B cell (primary cell): ENCODE data around the gene INTS3. TPM values are rescaled to one million over a fixed set of nuclear protein-coding genes. Genes with fewer than 3 reads are reported as not detected.

Experiments used
- ATAC-seq: fragments of 200-7000 bp; cut with Tn5 transposase; one replicate; pipeline ENCODE4 v1.10.0; 2021; ENCODE audit warnings: low read depth, mild to moderate bottlenecking, moderate number of reproducible peaks, moderate library complexity
- CTCF ChIA-PET: fragments of 350-600 bp; sonication (Branson Sonifier 250); formaldehyde crosslinking; loops from one replicate; lab custom pipeline; 2021; ENCODE audit warnings: antibody characterized with exemption, inconsistent platforms; lab: Charles Lee
- POLR2A ChIA-PET: fragments of 350-600 bp; sonication (Branson Sonifier 250); formaldehyde crosslinking; loops from one replicate; lab custom pipeline; 2021; ENCODE audit warnings: antibody characterized with exemption; lab: Charles Lee
- DNase-seq: peaks from one replicate; pipeline ENCODE4 v3.0.0; 2013
- H2AFZ ChIP-seq: 2 replicates; pipeline ENCODE4 v1.6.1; 2012; ENCODE audit warnings: mild to moderate bottlenecking, low read depth, low read length; ENCODE audit not compliant: insufficient read depth, poor library complexity, severe bottlenecking
- H3K27ac ChIP-seq, 2 donors: 1 replicate in 1 of 2; 2 replicates in 1 of 2; pipeline ENCODE4 v1.5.1; 2012 to 2013; ENCODE audit warnings: low read length in 2 of 2, mild to moderate bottlenecking in 2 of 2, moderate library complexity in 1 of 2
- H3K27me3 ChIP-seq, 4 experiments: fragments of 200-600 bp in 1 of 4; sonication (generic) in 1 of 4; replicated peaks in 1 of 4; 1 replicate in 2 of 4; 2 replicates in 2 of 4; pipeline versions ENCODE4 v1.6.1 to v1.7.0; 2013 to 2016; ENCODE audit warnings: low read length in 3 of 4, mild to moderate bottlenecking in 2 of 4, mixed read lengths in 1 of 4, moderate library complexity in 1 of 4; ENCODE audit not compliant: insufficient read depth in 4 of 4, control insufficient read depth in 3 of 4; ENCODE audit errors: control extremely low read depth in 1 of 4
- H3K36me3 ChIP-seq, 2 experiments: replicated peaks in 1 of 2; 1 replicate in 1 of 2; 2 replicates in 1 of 2; pipeline versions ENCODE4 v1.6.1 to v1.7.1; 2013; ENCODE audit warnings: low read length in 1 of 2; ENCODE audit not compliant: insufficient read depth in 2 of 2, control insufficient read depth in 1 of 2; ENCODE audit errors: control extremely low read depth in 1 of 2, extremely low read depth in 1 of 2
- H3K4me1 ChIP-seq, 2 donors: fragments of 200-600 bp in 1 of 2; sonication (generic) in 1 of 2; 1 replicate in 1 of 2; 2 replicates in 1 of 2; pipeline versions ENCODE4 v1.5.1 to v1.6.1; 2013 to 2017; ENCODE audit warnings: low read length in 2 of 2; ENCODE audit not compliant: control insufficient read depth in 2 of 2, insufficient read depth in 2 of 2
- H3K4me2 ChIP-seq: replicated peaks from 2 replicates; pipeline ENCODE3; 2012; ENCODE audit warnings: mild to moderate bottlenecking, low read depth, low read length; ENCODE audit not compliant: poor library complexity, severe bottlenecking
- H3K4me3 ChIP-seq, 5 experiments: fragments of 200-600 bp in 1 of 5; sonication (generic) in 1 of 5; 1 replicate in 3 of 5; 2 replicates in 2 of 5; pipeline versions ENCODE4 v1.5.1 to v1.7.0; 2011 to 2016; ENCODE audit warnings: low read length in 4 of 5, mild to moderate bottlenecking in 4 of 5, low read depth in 2 of 5, control low read depth in 1 of 5, moderate library complexity in 1 of 5; ENCODE audit not compliant: insufficient read depth in 1 of 5; ENCODE audit errors: control extremely low read depth in 1 of 5, extremely low read depth in 1 of 5
- H3K79me2 ChIP-seq: fragments of 200-600 bp; sonication (generic); one replicate; pipeline ENCODE4 v1.6.0; 2016; ENCODE audit warnings: low read length; ENCODE audit not compliant: control insufficient read depth, insufficient read depth
- H3K9ac ChIP-seq: fragments of 200-600 bp; sonication (generic); 2 replicates; pipeline ENCODE4 v1.6.1; 2017; ENCODE audit warnings: mild to moderate bottlenecking, low read length, moderate library complexity
- H3K9me3 ChIP-seq, 3 donors: one replicate each; pipeline versions ENCODE4 v1.6.1 to v1.7.1; 2013; ENCODE audit warnings: low read length in 2 of 3; ENCODE audit not compliant: control insufficient read depth in 2 of 3, insufficient read depth in 1 of 3; ENCODE audit errors: control extremely low read depth in 1 of 3
- H4K20me1 ChIP-seq: 2 replicates; pipeline ENCODE4 v1.6.0; 2012; ENCODE audit warnings: mild to moderate bottlenecking, low read length; ENCODE audit not compliant: insufficient read depth, control insufficient read depth, poor library complexity, severe bottlenecking
- H3K27ac Mint-ChIP-seq: one replicate; pipeline ENCODE4 v1.8.0; 2021; ENCODE audit warnings: mixed read lengths
- H3K27me3 Mint-ChIP-seq: one replicate; pipeline ENCODE4 v1.8.0; 2021; ENCODE audit warnings: mixed read lengths
- H3K4me1 Mint-ChIP-seq: one replicate; pipeline ENCODE4 v1.8.0; 2021; ENCODE audit warnings: mixed read lengths
- H3K4me3 Mint-ChIP-seq: one replicate; pipeline ENCODE4 v1.8.0; 2021; ENCODE audit warnings: mixed read lengths
- H3K9me3 Mint-ChIP-seq: one replicate; pipeline ENCODE4 v1.8.0; 2022; ENCODE audit warnings: mixed read lengths; ENCODE audit not compliant: insufficient read depth
- EZH2 ChIP-seq: IDR thresholded peaks from 2 replicates; pipeline ENCODE4 v1.6.1; 2012; ENCODE audit warnings: borderline replicate concordance, low read depth, mild to moderate bottlenecking, moderate library complexity, low read length; ENCODE audit not compliant: insufficient read depth, poor library complexity, severe bottlenecking
- WGBS: methylation state at CpG from one replicate; pipeline ENCODE4 v1.1.5; 2013; ENCODE audit warnings: missing lambda C conversion rate; ENCODE audit not compliant: insufficient coverage; 5-methylcytosine and 5-hydroxymethylcytosine counted together
- intact Hi-C: fragments of 100-400 bp; cut with micrococcal nuclease; formaldehyde crosslinking; loops from one replicate; pipeline ENCODE4 v1.10.0; 2022
- polyA plus RNA-seq: library from polyadenylated mRNA; depleted of rRNA; stranded (reverse); fragments of >200 nt; gene quantifications from 2 replicates; pipeline ENCODE4 v1.2.3, GENCODE V29; 2012
- total RNA-seq, 2 donors: library from RNA; stranded (reverse); fragments of 120-200 nt in 1 of 2; gene quantifications; 1 replicate in 1 of 2; 2 replicates in 1 of 2; pipeline versions ENCODE4 v1.2.3 to v1.2.4, GENCODE V29; 2013 to 2022
- TF ChIP-seq, protein P1 (sequence below): fragments of 200-600 bp; IDR thresholded peaks from one replicate; pipeline ENCODE4 v1.8.0; 2022; ENCODE audit warnings: antibody characterized with exemption, mild to moderate bottlenecking

Gene INTS3
- total and polyA plus RNA-seq, 2 donors (not counting 1 experiment from before 2014, with no cell fraction given): 69.1 to 84.1 TPM

- no peaks in the 10 kb centered on the region for H3K27me3 Mint-ChIP-seq
- ATAC-seq (no peak), DNase-seq (no peak)
- 100% methylated on average over 3 of the region's 3 CpGs for WGBS
- TF ChIP-seq, protein P1, sequence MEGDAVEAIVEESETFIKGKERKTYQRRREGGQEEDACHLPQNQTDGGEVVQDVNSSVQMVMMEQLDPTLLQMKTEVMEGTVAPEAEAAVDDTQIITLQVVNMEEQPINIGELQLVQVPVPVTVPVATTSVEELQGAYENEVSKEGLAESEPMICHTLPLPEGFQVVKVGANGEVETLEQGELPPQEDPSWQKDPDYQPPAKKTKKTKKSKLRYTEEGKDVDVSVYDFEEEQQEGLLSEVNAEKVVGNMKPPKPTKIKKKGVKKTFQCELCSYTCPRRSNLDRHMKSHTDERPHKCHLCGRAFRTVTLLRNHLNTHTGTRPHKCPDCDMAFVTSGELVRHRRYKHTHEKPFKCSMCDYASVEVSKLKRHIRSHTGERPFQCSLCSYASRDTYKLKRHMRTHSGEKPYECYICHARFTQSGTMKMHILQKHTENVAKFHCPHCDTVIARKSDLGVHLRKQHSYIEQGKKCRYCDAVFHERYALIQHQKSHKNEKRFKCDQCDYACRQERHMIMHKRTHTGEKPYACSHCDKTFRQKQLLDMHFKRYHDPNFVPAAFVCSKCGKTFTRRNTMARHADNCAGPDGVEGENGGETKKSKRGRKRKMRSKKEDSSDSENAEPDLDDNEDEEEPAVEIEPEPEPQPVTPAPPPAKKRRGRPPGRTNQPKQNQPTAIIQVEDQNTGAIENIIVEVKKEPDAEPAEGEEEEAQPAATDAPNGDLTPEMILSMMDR: no peak
- TF ChIP-seq EZH2: no peak
- intact Hi-C loops: no loop called here
- peaks cover 12% of the 10 kb centered on the region for H3K4me1 Mint-ChIP-seq
- CTCF ChIA-PET: interaction anchor here (0.5 to 6.6 kb wide), 14 partner anchors 9 to 187 kb away, joined by 3 to 103 read pairs (median 7); partner anchors contain the start of genes CREB3L4, DENND4B, GATAD2B and JTB
- peaks cover 0 to 3% of the 10 kb centered on the region in 2 experiments for H3K36me3 ChIP-seq
- H3K4me1 ChIP-seq: peaks cover 3 to 14% of the 10 kb centered on the region in 2 donors
- no peaks in the 10 kb centered on the region for H3K9me3 Mint-ChIP-seq
- H3K27me3 ChIP-seq: no peaks in the 10 kb centered on the region
- H4K20me1 ChIP-seq: no peaks in the 10 kb centered on the region
- H3K9me3 ChIP-seq: no peaks in the 10 kb centered on the region
- H3K79me2 ChIP-seq: peaks cover 18% of the 10 kb centered on the region
- H3K27ac ChIP-seq: no peak overlapping the region
- H3K4me3 Mint-ChIP-seq: no peak overlapping the region
- H3K4me2 ChIP-seq: no peak overlapping the region
- no peak overlapping the region for H3K9ac ChIP-seq
- no peak overlapping the region for H3K27ac Mint-ChIP-seq
- H3K4me3 ChIP-seq: no peak overlapping the region
- no peak overlapping the region for H2AFZ ChIP-seq
- POLR2A ChIA-PET: interaction anchor here (0.6 to 2.6 kb wide), 3 partner anchors 129 to 192 kb away, joined by 5 to 10 read pairs (median 8); partner anchors contain the start of genes DENND4B and RPS27
These were observed 70.6 kb downstream of the INTS3 start for GRCh38 chr1:153798468-153798780.

DNA sequence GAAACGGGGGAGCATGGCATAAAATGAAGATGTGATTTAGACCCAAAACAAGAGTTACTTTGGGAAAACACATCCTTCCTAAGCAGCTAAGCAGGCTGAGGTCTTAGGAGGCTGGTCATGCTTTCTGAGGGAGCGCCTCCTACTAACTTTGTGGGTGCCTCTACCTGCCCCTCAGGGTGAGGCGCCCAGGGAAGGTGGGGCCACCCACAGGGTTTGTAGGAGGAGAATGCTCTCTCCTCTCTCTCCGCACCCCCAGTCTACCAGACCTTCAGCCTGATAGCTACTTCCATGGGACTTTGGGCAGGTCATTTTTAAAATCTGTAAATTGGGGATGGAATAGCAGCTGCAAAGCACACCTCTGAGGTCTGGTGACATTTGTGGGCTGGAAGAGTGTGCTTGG lies 71.2 kb downstream of the INTS3 start:
- TF ChIP-seq, protein P1: no peak
- no peak for TF ChIP-seq EZH2
- Mint-ChIP-seq H3K9me3 (no peaks in the 10 kb centered on the region), H3K4me3 (no peak overlapping the region), H3K27me3 (no peaks in the 10 kb centered on the region), H3K27ac (no peak overlapping the region), H3K4me1 (peaks cover 17% of the 10 kb centered on the region)
- ChIA-PET CTCF (interaction anchor here (0.6 to 6.6 kb wide), 8 partner anchors 15 to 187 kb away, joined by 3 to 103 read pairs (median 10); partner anchors contain the start of genes DENND4B, JTB and RAB13), POLR2A (no interaction called here)
- no peaks in the 10 kb centered on the region for H4K20me1 ChIP-seq
- peaks cover 3 to 20% of the 10 kb centered on the region in 2 donors for H3K4me1 ChIP-seq
- no peaks in the 10 kb centered on the region for H3K27me3 ChIP-seq
- H3K4me2 ChIP-seq: no peak overlapping the region
- H2AFZ ChIP-seq: no peak overlapping the region
- H3K4me3 ChIP-seq: no peak overlapping the region
- H3K9me3 ChIP-seq: no peaks in the 10 kb centered on the region
- peaks cover 18% of the 10 kb centered on the region for H3K79me2 ChIP-seq
- H3K36me3 ChIP-seq: peaks cover 0 to 4% of the 10 kb centered on the region in 2 experiments
- no peak for DNase-seq
- no peak for ATAC-seq
- H3K27ac ChIP-seq: no peak overlapping the region
- no peak overlapping the region for H3K9ac ChIP-seq
- intact Hi-C loops: no loop called here
- WGBS: no CpG with 5 or more reads among the region's 4 CpGs
